HL-60/S4 treated with retinoic acid at 250 ng/mL for 4 days and 3 days (cell line): ENCODE data around the gene TAOK3.
"Not testable (repeated sequence)": the region's sequence is repeated elsewhere in the genome, so short reads cannot be mapped to it uniquely, and the experiment has no call there.

ENCODE experiments used
- in situ Hi-C: fragments of 300-500 bp; cut with MboI; formaldehyde crosslinking; loops from 2 replicates; pipeline ENCODE4 v1.7.0; 2022; ENCODE audit warnings: low sequenced_read_pairs

Gene TAOK3

DNA sequence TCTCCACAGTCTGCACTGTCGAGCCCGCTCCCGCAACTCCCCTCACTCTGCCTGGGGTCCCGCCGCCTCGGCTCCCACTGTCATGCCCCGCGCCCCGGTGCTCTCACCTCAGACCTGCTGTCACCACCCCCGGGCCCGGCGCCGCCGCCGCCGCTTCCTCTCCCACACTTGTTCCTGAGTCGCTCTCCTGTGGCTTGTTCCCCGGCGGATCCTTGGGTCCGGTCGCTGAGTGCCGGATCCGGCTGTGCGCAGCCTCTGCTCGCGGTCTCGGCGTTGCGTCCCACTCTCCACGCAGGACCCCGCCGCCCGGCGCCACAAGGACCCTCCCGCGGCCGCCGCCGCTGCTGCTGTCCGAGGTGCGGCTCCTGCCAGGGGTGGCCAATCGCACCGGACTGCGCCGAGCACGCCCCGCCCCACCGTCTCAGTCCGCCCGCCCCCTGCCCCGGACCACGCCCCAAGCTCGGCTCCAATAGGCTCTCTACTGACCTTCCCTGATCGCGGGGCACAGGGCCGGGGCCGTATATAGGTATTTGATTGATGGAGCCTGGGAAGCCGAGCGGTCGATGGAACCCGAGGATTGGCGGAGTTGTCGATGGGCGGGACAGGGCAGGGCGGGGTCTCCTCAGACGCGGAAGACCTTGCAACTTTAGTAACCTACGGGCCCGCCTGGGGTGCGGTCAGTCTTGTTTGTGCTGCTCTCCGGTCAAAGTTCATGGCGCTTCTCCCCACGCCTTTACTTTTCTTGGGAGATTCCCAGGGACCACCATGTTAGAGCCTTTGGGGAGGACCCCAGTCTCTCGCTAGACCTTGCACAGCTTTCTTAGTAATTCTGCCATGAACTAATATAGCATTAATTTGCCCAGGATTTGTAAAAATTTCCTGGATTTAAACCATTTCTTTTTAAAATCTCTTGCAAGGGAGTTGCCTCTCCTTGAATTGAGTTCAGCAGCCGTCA lies at the start of gene TAOK3:
Gene TAOK3, minus strand, starts transcription at position 367 of the 955 bp plus-strand sequence. CDS start 117,340 bp downstream, outside the sequence.
- in situ Hi-C loops = no loop called here

DNA sequence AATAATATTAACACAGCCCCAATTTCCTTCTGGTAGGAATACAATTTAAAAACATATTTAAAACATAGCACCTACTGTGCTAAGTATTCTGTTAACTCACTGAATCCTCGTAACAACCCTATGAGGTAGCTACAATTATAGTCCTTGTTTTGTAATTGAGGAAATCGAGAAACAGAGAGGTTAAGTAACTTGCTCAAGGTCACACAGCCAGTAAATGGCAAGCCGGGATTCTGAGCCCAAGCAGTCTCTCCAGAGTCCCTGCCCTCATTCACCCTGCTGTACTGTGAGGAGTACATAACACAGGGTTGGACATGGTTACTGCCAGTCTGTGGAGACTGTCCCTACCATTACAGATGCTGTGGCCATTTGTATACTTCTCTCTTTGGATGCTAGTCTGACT lies 48.0 kb upstream of the TAOK3 start:
- in situ Hi-C loops = no loop called here

DNA sequence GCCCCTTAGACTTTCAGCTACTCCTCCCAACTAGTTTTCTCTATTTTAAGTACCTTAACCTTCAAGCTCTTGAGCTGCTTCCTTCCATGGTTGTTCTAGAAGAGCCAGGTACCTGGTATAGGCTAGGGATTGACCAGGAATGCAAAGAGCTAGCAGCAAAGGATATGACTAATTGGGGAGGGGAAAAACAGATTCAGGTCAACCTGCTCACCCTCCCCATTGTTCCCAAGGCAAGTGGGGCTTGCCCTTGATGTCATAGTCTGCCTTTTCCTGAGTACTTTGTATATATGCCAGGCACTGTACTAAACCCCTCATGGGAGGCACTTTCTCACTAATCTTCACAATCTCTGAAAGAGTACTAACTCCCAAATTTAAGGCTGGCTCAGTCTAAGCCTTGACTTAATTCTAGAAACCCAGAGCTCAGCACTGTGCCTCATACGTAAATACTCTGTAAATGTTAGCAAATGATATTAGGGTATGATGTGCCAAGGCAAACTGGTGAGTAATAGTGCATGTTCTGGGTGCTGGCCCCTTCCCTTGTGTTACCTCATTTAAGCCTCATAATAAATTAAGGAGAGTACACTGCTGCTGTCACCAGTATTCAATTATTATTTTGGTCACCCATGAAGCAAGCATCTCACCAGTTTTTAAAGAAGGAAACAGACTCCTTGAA lies 45.8 kb upstream of the TAOK3 start:
- in situ Hi-C loops = no loop called here

DNA sequence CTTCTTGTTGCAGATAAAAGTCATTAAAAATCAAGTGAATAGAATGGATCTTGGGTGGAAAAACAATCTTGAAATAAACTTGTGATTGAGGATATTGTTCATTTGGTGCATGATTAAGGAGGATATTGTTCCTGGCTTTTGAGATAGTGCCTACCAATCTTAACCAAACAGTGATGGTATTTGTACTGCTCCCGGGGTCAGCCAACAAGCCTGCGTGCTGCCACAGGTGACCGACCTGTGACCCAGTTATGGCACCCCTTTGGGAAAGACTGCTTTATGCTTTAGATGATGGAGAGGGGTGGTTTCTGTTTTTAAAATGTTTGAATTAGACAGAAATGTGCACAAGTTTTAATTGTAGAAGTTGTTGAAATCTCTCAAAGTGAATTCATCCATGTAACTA lies 45.2 kb upstream of the TAOK3 start:
- in situ Hi-C loops = no loop called here

DNA sequence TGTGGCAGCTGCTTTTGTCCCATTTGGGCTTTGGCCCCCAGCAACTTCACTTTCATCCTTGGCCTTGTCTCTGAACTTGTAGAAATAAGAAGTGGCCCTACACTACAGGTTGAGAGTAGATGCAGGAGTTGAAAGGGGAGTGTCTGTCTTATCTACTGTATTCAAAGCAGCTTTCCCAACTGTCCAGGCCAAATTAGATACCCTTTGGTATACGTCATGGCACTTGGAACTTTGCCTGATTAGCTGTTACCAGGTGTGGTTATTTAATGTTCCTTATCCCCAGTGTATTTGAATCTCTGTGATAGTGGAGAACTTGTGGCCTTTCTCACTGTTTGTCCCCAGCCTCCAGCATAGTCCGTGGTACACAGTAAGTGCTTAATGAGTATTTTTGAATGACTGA lies 37.1 kb upstream of the TAOK3 start:
- in situ Hi-C loops = no loop called here

DNA sequence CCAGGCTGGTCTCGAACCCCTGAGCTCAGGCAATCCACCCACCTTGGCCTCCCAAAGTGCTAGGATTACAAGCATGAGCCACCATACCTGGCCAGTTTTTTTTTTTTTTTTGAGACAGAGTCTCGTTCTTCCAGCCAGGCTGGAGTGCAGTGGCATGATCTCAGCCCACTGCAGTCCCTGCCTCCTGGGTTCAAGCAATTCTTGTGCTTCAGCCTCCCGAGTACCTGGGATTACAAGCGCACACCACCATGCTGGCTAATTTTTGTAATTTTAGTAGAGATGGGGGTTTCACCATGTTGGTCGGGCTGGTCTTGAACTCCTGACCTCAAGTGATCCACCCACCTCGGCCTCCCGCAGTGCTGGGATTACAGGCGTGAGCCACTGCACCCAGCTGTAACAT lies 35.5 kb upstream of the TAOK3 start:
- in situ Hi-C loops = not testable (repeated sequence)

DNA sequence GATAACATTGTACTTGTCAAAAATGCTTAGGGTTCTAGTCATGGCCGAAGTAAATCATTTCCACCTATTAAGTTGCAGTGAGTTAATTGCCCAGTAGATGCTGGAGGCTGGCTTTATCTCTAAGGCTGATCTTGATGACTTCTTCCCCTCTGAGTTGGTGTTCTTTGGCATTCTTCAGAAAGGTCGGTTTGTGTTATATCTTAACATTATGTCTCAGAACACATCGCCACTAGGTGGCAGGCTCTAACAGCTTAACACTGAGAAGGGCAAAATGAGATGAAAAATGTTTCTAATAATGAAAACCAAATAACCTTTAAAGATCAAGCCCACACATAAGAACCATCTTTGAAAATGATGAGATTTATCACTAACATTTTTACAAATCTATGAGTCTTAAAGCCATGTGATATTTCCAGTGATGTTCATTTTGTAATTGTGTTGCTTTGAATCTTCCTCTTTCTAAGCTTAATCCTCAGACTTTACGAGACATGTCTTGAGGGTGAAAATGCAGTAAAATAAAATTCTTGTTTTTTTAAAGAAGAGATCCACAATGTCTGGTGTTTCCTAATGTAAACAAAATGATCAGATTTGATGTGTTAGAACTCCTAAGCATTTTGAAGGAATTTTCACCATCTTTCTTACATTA lies 32.3 kb upstream of the TAOK3 start:
- in situ Hi-C loops = no loop called here

DNA sequence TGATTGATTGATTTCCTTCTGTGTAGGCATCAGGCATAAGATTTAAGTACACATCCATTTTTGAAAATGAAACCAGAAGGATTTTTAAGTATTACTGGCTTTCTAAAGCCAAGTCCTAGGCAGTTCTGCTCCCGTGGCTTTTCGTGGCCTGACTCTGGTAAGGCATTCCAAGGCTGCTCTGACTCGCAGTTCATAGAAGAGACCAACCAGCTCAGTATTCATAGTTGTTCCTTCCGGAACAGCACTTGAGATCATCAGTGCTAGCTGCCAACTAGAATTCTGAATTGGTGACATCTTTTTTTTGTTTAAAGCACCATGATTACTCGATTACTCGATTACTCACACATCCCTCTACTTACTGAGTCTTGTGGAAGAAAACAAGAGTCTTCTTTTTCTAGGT lies 29.5 kb upstream of the TAOK3 start:
- in situ Hi-C loops = no loop called here

DNA sequence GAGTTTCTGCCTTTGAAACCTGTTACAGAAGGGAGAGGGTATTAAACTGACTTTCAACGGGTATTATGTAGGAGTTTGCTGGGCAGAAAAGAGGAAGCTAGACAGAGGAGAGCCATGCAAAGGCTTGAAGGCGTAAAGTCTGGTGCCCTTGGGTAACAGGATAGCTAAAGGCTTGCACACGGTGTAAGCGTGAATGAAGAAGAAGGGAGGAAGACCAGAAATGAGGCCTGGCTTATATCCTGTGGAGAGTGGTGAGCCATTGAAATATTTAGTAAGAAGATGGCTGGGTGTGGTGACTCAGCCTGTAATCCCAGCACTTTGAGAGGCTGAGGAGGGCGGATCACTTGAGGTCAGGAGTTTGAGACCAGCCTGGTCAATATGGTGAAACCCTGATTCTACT lies 26.2 kb upstream of the TAOK3 start:
- in situ Hi-C loops = no loop called here

DNA sequence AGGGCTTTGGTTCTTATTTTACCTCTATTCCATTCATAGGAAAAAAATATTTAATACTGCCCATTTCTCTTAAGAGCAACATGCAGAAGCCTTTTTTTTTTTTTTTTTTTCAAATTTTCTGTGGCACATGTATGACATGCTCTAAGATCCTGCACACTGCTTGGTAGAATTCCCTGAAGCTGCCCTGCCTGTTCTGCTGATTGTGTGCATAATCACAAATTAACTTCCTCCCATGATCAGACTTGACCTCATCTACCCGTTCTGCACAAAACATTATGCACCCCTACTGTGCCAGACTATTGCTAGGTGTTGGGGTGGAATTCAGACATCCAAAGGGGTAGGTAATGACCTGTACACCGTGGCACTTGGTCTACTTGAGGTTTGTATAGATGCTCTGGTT lies 25.8 kb upstream of the TAOK3 start:
- in situ Hi-C loops = no loop called here

DNA sequence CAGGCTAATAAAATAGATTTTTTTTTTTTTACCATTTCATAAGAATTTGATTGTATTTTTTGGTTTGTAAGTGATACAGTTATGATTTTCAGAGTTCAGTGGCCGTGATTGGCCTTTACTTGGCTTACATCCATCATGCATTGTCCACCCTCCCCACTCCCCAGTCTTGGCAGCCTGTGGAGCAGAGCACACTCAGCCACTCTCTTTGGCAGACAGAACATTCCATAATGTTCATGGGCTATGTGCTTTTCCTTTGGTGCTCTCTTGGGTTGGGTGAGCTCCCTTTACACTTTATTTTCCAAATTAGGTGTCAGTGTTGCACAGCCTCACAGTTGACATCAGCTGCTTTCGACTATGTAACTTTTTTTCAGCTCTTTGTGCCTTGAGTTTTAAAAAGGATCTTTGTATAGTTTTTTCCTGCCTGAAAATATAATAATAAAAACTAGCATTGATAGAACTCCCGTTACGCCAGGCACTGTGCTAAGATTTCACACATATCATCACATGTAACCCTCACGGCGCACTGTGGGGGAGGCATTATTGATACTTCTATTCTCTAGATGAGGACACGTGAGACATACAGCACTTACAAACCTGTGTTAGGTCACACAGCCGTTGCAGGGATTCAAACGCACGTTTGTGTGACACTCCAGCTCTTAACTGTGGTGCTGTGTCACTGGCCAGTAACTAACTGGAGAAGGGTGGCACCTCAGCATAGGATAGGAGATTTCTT lies 25.2 kb upstream of the TAOK3 start:
- in situ Hi-C loops = no loop called here

DNA sequence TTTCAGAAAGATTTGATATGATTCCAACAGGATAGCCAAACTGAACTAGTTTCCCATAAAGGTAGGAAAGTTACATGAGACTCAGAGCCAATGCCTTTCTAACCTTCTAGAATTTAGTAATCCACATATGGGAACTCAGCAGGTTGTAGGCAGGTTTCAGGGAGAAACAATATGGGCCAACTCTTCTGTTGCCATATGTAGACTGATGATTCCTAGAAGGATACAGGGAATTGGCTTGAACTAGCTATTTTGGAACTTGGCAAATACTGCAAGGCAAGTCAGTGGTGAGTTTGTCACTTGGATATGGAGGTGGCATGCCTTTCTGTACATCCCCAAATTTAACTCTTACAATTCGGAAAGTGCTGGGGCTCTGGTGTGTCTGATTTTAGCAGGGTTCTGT lies 19.1 kb upstream of the TAOK3 start:
- in situ Hi-C loops = no loop called here

DNA sequence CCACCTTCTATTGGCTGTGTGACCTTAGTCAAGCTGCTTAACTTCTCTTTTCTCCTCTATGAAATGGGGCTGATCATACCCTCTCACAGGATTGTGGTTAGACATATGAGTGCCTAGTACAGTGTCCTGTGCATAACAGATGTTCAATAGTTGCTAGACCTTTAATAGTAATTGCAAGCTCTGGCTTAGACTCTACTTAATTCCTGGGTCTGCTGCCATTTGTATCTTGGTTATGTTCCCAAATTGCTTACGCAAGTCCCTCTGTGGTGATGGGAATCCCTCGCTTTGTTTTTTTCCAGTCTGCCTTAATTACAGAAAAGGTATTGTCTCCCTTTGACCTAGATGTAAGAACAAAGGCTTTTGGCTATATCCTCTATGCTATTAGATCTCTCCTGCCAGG lies 18.7 kb upstream of the TAOK3 start:
- in situ Hi-C loops = no loop called here

DNA sequence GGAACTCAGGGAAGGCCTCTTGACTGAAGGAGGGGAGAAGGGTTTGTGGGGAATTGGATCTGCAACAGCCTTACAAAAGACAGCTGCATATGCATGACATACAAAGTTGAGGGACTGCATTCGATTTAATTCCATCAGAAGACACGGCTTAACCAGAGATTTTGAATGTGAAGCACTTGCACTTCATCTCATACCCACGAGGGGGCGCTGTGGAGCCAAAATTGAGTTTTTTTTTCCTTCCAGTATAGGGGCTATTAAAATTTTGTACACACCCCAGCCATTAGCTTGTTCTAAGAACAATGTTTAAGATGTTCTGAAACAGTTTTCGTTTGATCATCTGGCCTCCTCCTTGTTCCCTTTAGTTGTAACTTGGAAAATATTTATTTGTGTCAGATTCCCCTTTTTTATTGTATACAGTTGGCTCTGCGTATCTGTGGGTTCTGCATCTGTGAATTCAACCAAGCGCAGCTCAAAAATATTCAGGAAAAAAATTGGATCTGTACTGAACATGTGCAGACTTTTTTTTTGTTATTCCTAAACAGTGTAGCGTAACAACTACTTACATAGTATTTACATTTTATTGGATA lies 5.3 kb upstream of the TAOK3 start:
- in situ Hi-C loops = no loop called here

DNA sequence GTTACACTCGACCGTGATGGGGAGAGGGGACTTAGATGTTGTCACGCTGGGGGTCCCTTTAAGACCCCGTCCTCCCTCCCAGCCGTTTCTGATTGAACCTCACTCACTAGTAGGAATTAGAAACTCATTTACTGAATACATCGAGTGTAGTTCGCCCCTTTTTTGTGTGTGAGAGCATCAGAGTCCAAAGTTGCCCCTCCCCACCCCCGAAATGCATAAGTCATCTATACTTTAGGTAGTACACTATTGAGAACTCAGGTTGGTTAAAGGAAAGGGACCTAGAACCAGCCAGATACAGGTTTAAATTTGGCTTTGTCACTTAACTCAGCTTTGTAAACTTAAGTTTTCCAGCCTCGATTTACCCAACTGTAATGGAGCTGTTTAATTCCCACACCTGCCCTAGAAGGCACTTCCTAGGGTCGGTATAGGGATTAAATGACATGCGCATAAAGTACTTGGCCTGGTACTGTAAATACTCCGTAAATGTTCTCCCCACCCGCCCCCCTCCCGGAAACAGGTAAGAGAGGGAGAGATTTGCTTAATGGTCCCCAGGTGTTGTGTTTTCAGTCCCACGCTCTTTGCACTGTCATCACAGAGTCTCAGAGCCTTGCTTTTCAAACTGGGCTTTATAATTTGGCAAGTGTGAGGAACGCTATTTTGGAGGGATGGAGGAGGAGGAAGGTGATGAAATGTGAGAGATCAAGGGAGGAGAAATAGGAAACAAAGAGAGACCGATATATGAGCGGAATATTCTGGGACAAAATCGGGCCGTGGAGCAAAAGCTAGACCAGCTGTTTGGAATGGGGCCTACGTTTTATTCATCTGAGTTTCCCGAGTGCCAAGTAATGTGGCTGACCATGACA lies 4.5 kb upstream of the TAOK3 start:
- in situ Hi-C loops = no loop called here

DNA sequence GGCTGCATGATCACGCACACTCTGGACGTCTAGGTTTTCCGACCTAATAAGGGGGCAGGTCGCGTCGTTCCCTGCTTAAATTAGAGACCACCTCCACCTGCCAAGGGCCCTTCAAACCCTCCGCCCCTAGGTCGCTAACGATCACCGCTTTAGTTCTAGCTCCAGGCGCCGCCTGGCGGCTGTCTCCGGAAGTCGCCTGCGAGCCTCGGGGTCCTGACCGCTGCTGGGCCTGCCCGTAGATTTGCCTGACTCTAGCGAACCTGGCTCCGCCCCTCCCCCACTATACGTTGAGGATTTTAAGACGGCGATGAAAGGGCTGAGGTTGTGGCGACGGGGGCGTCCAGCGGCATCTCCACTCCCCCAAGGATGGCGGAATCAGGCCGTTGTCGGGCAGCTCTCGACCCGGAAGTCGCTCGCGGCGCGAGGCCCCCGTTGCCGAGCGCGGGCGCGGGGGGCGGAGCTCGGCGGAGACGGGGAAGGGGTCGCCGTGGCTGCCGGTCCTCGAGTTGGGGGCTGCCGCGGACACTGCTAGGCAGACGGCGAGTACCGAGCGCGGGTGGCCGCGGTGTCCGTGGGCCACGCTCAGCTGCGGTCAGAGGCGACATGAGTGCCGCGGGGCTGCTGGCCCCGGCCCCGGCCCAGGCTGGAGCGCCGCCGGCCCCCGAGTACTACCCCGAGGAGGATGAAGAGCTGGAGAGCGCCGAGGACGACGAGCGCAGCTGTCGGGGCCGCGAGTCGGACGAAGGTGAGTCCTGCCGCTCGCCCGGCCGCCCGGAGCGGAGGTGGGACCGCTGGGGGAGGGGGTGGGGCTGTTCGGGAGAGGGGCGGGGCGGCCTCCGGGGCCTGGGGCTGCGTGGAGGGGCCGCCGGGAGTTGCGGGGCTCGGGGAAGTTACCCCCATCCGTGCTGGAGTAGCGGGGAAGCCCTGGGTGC lies 3.6 kb upstream of the TAOK3 start, which contains the start of gene SUDS3:
Gene SUDS3, plus strand, starts transcription at position 467 of the 932 bp plus-strand sequence. Its CDS starts 137 bp downstream, at position 604.
- in situ Hi-C loops = no loop called here

DNA sequence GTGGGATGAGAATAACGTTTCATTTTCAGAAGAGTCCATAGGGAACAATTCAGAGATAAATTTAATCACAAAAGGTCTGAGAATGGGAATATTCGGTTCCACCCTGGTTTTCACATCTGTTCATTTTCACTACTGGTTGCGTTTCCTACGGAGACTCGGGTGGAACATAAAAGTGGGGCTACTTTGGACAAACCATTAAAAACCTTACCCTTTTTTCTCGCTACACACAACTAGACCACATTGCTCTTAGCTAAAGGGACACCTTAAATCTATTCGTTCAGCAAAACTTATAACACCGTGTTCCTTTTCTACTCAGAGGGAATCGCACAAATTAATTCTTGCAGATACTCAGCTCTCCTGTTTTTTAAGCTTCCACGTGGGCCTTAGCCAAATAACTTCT lies 2.6 kb upstream of the TAOK3 start:
- in situ Hi-C loops = no loop called here

DNA sequence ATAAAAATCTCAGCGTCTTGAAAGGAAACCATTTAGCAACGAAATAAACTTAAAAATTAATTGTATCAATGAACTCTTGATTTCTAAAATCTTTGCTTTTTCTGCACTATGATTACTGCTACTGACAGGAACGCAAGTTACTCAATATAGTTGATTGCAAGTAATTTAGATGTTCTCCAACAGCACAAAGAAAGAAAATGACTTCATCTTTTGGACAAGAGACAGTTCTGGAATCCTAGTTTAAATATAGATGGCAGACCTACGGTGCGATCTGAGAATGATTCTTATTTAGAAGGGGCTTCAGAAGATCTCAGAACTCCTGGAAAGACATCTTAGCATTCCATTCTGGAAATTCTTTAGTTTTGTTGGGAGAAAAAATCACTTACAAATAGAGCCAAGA lies 2.2 kb upstream of the TAOK3 start:
- in situ Hi-C loops = no loop called here
